Heart left ventricle (tissue), 16 donors: ENCODE measurements around the gene ELFN2. TPM values are rescaled to one million over a fixed set of nuclear protein-coding genes. Genes with fewer than 3 reads are reported as not detected.

Experiments used
- ATAC-seq, 4 donors: fragments of 200-7000 bp; cut with Tn5 transposase; one replicate each; pipeline ENCODE4 v1.9.1; 2020 to 2022; ENCODE audit warnings: moderate library complexity in 4 of 4, mild to moderate bottlenecking in 3 of 4, moderate number of reproducible peaks in 1 of 4
- DNase-seq, 5 donors: peaks; one replicate each; pipeline ENCODE4 v3.0.0-alpha.2; 2020
- H3K27ac ChIP-seq, 12 donors: fragments of 200-600 bp; sonication (generic) in 4 of 12; one replicate each; pipeline versions ENCODE4 v1.5.0 to v1.8.0; 2016 to 2022; ENCODE audit warnings: mild to moderate bottlenecking in 2 of 12
- H3K27me3 ChIP-seq, 9 donors: fragments of 200-600 bp; sonication (generic) in 2 of 9; one replicate each; pipeline versions ENCODE4 v1.5.1 to v1.8.0; 2016 to 2022; ENCODE audit warnings: mild to moderate bottlenecking in 3 of 9
- H3K36me3 ChIP-seq, 9 donors: fragments of 200-600 bp; sonication (generic) in 2 of 9; one replicate each; pipeline versions ENCODE4 v1.5.0 to v1.8.0; 2018 to 2022; ENCODE audit warnings: mild to moderate bottlenecking in 2 of 9
- H3K4me1 ChIP-seq, 12 donors: fragments of 200-600 bp; sonication (generic) in 4 of 12; one replicate each; pipeline versions ENCODE4 v1.5.0 to v1.8.0; 2016 to 2022; ENCODE audit warnings: mild to moderate bottlenecking in 3 of 12
- H3K4me3 ChIP-seq, 12 donors: fragments of 200-600 bp; sonication (generic) in 4 of 12; one replicate each; pipeline versions ENCODE4 v1.5.0 to v1.8.0; 2017 to 2022; ENCODE audit warnings: mild to moderate bottlenecking in 9 of 12, moderate library complexity in 4 of 12
- H3K9me3 ChIP-seq, 12 donors: fragments of 200-600 bp; sonication (generic) in 4 of 12; one replicate each; pipeline versions ENCODE4 v1.5.0 to v1.8.0; 2016 to 2022; ENCODE audit warnings: mild to moderate bottlenecking in 1 of 12
- POLR2A ChIP-seq, 2 donors: fragments of 450-650 bp; IDR thresholded peaks; one replicate each; pipeline ENCODE4 v1.6.1; 2017; ENCODE audit warnings: antibody characterized with exemption in 2 of 2, mild to moderate bottlenecking in 2 of 2, moderate library complexity in 2 of 2
- WGBS, 4 donors: extraction: QIAGEN DNeasy Blood & Tissue Kit in 2 of 4; methylation state at CpG; one replicate each; pipeline versions ENCODE4 v1.1.5 to v1.1.7; 2013 to 2018; 5-methylcytosine and 5-hydroxymethylcytosine counted together
- intact Hi-C, 10 donors: fragments of 100-400 bp; cut with DNase I; formaldehyde crosslinking; loops; one replicate each; pipeline versions ENCODE4 v1.11.1 to v1.14.2; 2022
- polyA plus RNA-seq, 2 donors: library from polyadenylated mRNA; stranded (reverse); fragments of 200-250 nt; gene quantifications; one replicate each; pipeline ENCODE4 v1.2.3, GENCODE V29; 2013
- total RNA-seq, 9 donors: library from RNA; depleted of rRNA in 2 of 9; stranded (reverse); fragments of >200 nt in 2 of 9; fragmentation: NEBNext Ultra II Directional in 3 of 9; extraction: Animal tissue kit (Norgen Biotek cat#: 25700) in 3 of 9; gene quantifications; one replicate each; pipeline versions ENCODE4 v1.1.0 to v1.2.4, GENCODE V29; 2016 to 2023
- TF ChIP-seq, protein P1 (sequence below), 12 donors: fragments of 200-600 bp; sonication (generic) in 4 of 12; IDR thresholded peaks; one replicate each; pipeline versions ENCODE4 v1.5.0 to v1.8.0; 2018 to 2022; ENCODE audit warnings: antibody characterized with exemption in 12 of 12, mild to moderate bottlenecking in 5 of 12
- donor health status: ischemic (EF 13 %, LVEDD 7.1; RV severe dilation, severe dysfunction).
- donor health status: healthy with polysubstance abuse.
- donor health status: DM: no; HTN: yes; CAD: no.
- donor health status: DM: no; HTN: no; CAD: no.
- donor health status: ischemic (EF 25% LVEDD 6.9; RV normal size, moderate dysfunction).
- donor health status: ischemic (EF 25% LVEDD 5.7; RV mildly dilated, moderate dysfunction).
- donor health status: healthy.
- donor health status: DM: yes; HTN: yes; CAD: no.
- donor health status: ischemic (EF 35%, LVEDD 5.7; RV mildly dilated, moderate dysfunction).
- donor health status: nonischemic (EF 11% LVEDD 7.7; RV severe dilation, severe dysfunction).
- donor health status: DM: yes; HTN: yes; CAD: no.
- donor health status: PGD.
- donor health status: ischemic (EF 29% LVEDD 5.4; RV normal size, mild dysfunction).
- donor health status: nonischemic (EF 23%, LVEDD 6.1; RV moderate dilation, normal function).

Gene ELFN2
- total and polyA plus RNA-seq, 11 donors, result 0.01 to 0.72 (median 0.05) TPM; not detected in 4

DNA sequence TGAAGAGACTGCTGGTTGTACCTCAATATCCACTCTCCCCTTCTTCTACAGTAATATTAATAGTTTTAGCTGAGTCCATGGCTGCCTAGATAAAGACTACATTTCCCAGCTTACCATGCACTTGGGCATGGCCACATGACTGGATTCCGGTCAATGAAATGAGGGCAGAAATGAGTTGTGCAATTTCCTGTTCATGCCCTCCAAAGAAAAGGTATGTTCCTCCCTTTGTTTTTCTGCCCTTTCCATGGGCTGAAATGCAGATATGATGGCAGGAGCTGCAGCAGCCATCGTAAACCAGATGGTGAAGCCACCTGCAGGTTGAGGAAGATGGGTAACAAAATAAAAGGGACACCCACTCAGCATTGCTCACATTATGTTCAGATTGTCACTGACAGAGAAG is 15.3 kb upstream of the ELFN2 start:
- H3K4me3 ChIP-seq, result no peak overlapping the region
- H3K36me3 ChIP-seq, result no peaks in the 10 kb centered on the region
- TF ChIP-seq, protein P1, sequence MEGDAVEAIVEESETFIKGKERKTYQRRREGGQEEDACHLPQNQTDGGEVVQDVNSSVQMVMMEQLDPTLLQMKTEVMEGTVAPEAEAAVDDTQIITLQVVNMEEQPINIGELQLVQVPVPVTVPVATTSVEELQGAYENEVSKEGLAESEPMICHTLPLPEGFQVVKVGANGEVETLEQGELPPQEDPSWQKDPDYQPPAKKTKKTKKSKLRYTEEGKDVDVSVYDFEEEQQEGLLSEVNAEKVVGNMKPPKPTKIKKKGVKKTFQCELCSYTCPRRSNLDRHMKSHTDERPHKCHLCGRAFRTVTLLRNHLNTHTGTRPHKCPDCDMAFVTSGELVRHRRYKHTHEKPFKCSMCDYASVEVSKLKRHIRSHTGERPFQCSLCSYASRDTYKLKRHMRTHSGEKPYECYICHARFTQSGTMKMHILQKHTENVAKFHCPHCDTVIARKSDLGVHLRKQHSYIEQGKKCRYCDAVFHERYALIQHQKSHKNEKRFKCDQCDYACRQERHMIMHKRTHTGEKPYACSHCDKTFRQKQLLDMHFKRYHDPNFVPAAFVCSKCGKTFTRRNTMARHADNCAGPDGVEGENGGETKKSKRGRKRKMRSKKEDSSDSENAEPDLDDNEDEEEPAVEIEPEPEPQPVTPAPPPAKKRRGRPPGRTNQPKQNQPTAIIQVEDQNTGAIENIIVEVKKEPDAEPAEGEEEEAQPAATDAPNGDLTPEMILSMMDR (IDR thresholded peaks at IDR 0.05), result no peak
- no peak for TF ChIP-seq POLR2A (IDR thresholded peaks at IDR 0.05)
- peaks cover 0 to 42% (median 0%) of the 10 kb centered on the region in 9 donors for H3K27me3 ChIP-seq
- H3K27ac ChIP-seq, result no peak overlapping the region
- no peaks in the 10 kb centered on the region for H3K4me1 ChIP-seq
- intact Hi-C loops, result no loop called here
- peak in 1 of 5 donors; percentile 1 for DNase-seq
- no peak for ATAC-seq
- peaks cover 0 to 11% (median 2%) of the 10 kb centered on the region in 12 donors for H3K9me3 ChIP-seq
- WGBS, 4 donors, result 64 to 84% (median 74%) methylated on average over 2 of the region's 2 CpGs

DNA sequence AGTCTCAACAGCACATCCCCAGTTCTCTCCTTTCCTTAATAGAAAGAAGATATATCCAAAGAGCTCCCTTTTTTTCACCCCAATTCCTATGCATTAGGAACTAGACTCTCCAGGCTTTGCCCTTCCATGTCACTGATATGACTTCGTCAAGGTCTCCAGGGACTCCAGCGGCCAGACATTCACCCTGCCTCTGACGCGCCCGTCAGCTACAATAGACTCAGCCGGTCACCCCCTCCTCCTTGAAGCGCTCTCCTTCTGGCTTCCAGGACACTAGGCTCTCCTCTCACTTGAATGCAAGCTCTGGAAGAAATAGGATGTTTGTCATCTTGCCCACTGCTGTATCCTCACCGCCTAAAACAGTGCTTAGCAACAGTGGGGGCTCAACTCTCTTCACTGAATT is 14.9 kb upstream of the ELFN2 start:
- Histone ChIP-seq H3K27me3 (peaks cover 0 to 38% (median 0%) of the 10 kb centered on the region in 9 donors), H3K36me3 (no peaks in the 10 kb centered on the region), H3K4me1 (no peaks in the 10 kb centered on the region), H3K4me3 (no peak overlapping the region), H3K27ac (no peak overlapping the region), H3K9me3 (peaks cover 0 to 11% (median 2%) of the 10 kb centered on the region in 12 donors)
- ATAC-seq, result no peak
- no peak for TF ChIP-seq POLR2A (IDR thresholded peaks at IDR 0.05)
- TF ChIP-seq, protein P1 (IDR thresholded peaks at IDR 0.05), result no peak
- DNase-seq, result peak in 1 of 5 donors; percentile 3
- intact Hi-C loops, result no loop called here
- WGBS, 4 donors, result 45 to 63% (median 52%) methylated on average over 8 of the region's 8 CpGs

DNA sequence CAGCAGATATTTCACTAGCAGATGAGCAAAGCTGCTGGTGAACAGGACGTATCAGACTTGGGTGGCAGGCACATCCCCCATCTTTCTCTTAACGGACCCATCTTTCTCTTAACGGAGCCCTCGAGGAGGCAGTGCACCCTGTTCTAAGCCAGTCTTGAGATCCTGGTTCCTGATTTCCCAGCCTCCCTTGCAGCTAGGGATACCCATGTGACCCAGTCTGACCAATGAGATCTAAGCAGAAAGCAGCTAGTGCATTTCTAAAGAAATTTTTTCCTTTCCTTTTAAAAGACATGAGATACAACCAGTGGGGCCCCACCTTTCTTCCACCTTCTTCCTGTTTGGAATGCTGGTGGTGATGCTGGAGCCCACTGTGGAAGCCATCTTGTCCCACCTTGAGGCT is 13.6 kb upstream of the ELFN2 start:
- TF ChIP-seq, protein P1 (IDR thresholded peaks at IDR 0.05), result no peak
- no peak for TF ChIP-seq POLR2A (IDR thresholded peaks at IDR 0.05)
- Histone ChIP-seq H3K9me3 (peaks cover 0 to 11% (median 2%) of the 10 kb centered on the region in 12 donors), H3K27me3 (peaks cover 0 to 27% (median 0%) of the 10 kb centered on the region in 9 donors), H3K4me3 (no peak overlapping the region), H3K27ac (no peak overlapping the region), H3K36me3 (no peaks in the 10 kb centered on the region), H3K4me1 (no peaks in the 10 kb centered on the region)
- WGBS, 4 donors, result 88 to 92% (median 89%) methylated on average over 4 of the region's 4 CpGs
- no peak for DNase-seq
- ATAC-seq, result no peak
- intact Hi-C loops, result no loop called here

DNA sequence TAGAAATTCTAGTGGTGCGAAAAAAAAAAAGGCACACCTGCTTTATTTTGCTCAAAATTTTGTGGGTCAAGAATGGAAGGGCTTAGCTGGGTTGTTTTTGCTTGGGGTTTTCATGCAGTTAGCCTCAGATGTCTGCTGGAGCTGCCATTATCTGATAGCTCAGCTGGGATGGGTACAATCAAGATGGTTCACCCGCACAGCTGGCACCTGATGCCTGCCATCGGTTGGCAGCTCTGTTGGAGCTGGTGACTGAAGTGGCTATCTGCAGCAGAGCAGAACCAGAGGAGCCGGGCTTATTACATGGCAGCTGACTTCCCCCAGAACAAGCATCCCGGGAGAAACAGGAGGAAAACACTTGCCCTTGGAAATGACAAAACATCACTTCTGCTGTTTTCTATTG is 12.1 kb upstream of the ELFN2 start:
- DNase-seq, result peak in 1 of 5 donors; percentile 13
- H3K36me3 ChIP-seq, result no peaks in the 10 kb centered on the region

More for the DNA sequence above, 12.1 kb upstream of the ELFN2 start:
- no peak overlapping the region for H3K4me3 ChIP-seq
- H3K27me3 ChIP-seq, result peaks cover 0 to 25% (median 3%) of the 10 kb centered on the region in 9 donors
- peaks cover 0 to 11% (median 2%) of the 10 kb centered on the region in 12 donors for H3K9me3 ChIP-seq
- TF ChIP-seq, protein P1 (IDR thresholded peaks at IDR 0.05), result no peak
- no peak for TF ChIP-seq POLR2A (IDR thresholded peaks at IDR 0.05)
- no peak for ATAC-seq
- intact Hi-C loops, result loop anchor here in 1 of 10 donors (5.0 kb wide), 1 partner anchor 48 kb away; the partner anchor contains the start of gene MFNG
- no peaks in the 10 kb centered on the region for H3K4me1 ChIP-seq
- H3K27ac ChIP-seq, result no peak overlapping the region
- 54 to 80% (median 69%) methylated on average over 5 of the region's 5 CpGs for WGBS, 4 donors
